ENCODE results near the gene ADGRB3. TPM values are rescaled to one million over a fixed set of nuclear protein-coding genes. Genes with fewer than 3 reads are reported as not detected.

ADGRB3 gene
- total and polyA plus RNA-seq, 2 donors (not counting 3 experiments of a cell fraction or from before 2014, with no cell fraction given): not detected

GRCh38 chr6:68735866-68736265, 100.8 kb downstream of the ADGRB3 start:
- Histone ChIP-seq H2AFZ (ENCODE audit: low read depth, low read length) (no peak overlapping the region), H3K4me2 (ENCODE audit: insufficient read depth, low read length) (no peak overlapping the region), H3K79me2 (ENCODE audit: control insufficient read depth, insufficient read depth, low read length) (no peaks in the 10 kb centered on the region), H3K9me3 (replicated peaks; ENCODE audit: control insufficient read depth, insufficient read depth, low read length) (no peaks in the 10 kb centered on the region), H3K4me3 (replicated peaks in 1 of 3; ENCODE audit: insufficient read depth in 1 of 3, low read depth in 1 of 3, low read length in 3 of 3) (no peak overlapping the region), H3K9ac (replicated peaks; ENCODE audit: extremely low read depth, insufficient read depth, low read length) (no peak overlapping the region), H3K27ac (ENCODE audit: insufficient read depth, low read depth, low read length) (no peak overlapping the region), H3K27me3 (ENCODE audit: control insufficient read depth in 2 of 2, insufficient read depth in 2 of 2, low read length in 2 of 2) (no peaks in the 10 kb centered on the region), H3K36me3 (ENCODE audit: control insufficient read depth in 2 of 2, extremely low read depth in 1 of 2, insufficient read depth in 2 of 2, low read length in 2 of 2) (no peaks in the 10 kb centered on the region), H3K4me1 (ENCODE audit: control insufficient read depth, extremely low read depth, insufficient read depth, low read length) (no peaks in the 10 kb centered on the region), H4K20me1 (replicated peaks; ENCODE audit: control insufficient read depth, extremely low read depth, insufficient read depth, low read length) (no peaks in the 10 kb centered on the region), H3K9me1 (replicated peaks; ENCODE audit: control insufficient read depth, extremely low read depth, insufficient read depth, low read length) (no peaks in the 10 kb centered on the region)
- TF ChIP-seq POLR2AphosphoS5 (IDR thresholded peaks at IDR 0.05; ENCODE audit: insufficient read depth, low read depth, low read length) (no peak), POLR2A (IDR thresholded peaks at IDR 0.05; ENCODE audit: low read depth, low read length) (no peak), MAX (IDR thresholded peaks at IDR 0.05; ENCODE audit: insufficient read depth, insufficient read length) (no peak), GATA2 (IDR thresholded peaks at IDR 0.05; ENCODE audit: insufficient read depth, insufficient read length, low read depth, low read length) (no peak), CTCF (IDR thresholded peaks at IDR 0.05; ENCODE audit: extremely low read depth in 1 of 2, insufficient read depth in 1 of 2, low read depth in 1 of 2, low read length in 2 of 2) (no peak), MYC (IDR thresholded peaks at IDR 0.05; ENCODE audit: low read depth, low read length) (no peak), JUN (IDR thresholded peaks at IDR 0.05; ENCODE audit: borderline replicate concordance, insufficient read depth, insufficient read length, low read depth) (no peak), FOS (IDR thresholded peaks at IDR 0.05; ENCODE audit: borderline replicate concordance, insufficient read depth, low read length) (no peak), EZH2 (IDR thresholded peaks at IDR 0.05; ENCODE audit: borderline replicate concordance, low read depth, low read length, severe bottlenecking) (no peak)
- CTCF ChIA-PET: no interaction called here
- intact Hi-C loops (cut with micrococcal nuclease) (no loop called here), dilution Hi-C loops (cut with MboI; ENCODE audit: extremely low pct_ligation_motif_present, low sequenced_read_pairs) (no loop called here)
- DNase-seq (ENCODE audit: low read depth, low spot score) (no peak), FAIRE-seq (peak; percentile 15)
- POLR2A ChIA-PET: no interaction called here
- no TSS peak for BruUV-seq (replicated peaks)
